HG03469 (cell line): ENCODE results near the gene RABL6.
"Not testable (repeated sequence)": the region's sequence is repeated elsewhere in the genome, so short reads cannot be mapped to it uniquely, and the experiment has no call there.

Source experiments
- ATAC-seq: cut with Tn5 transposase; IDR thresholded peaks from one replicate; pipeline ENCODE4 v1.9.1; 2021; ENCODE audit warnings: mild to moderate bottlenecking, moderate library complexity, moderate number of reproducible peaks; ENCODE audit not compliant: unreplicated experiment

RABL6 gene

DNA sequence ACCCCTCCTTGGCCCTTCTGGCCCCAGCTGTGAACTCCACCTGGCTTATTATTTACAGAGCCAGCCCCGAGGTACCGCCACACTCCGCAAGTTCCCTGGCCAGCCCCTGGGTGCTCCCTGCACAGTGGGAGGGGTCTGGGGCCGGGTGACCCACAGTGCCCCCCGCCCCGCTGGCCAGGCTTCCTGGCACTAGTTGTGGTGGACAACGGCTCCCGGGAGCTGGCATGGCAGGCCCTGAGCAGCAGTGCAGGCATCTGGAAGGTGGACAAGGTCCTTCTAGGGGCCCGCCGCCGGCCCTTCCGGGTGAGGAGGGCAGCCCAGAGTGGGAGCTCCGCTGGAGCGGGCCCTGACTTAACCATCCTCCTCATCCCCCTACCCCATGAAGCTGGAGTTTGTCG lies 48.3 kb downstream of the RABL6 start:
- ATAC-seq: no peak

- no peak for ATAC-seq
These were observed 48.9 kb downstream of the RABL6 start for GRCh38 chr9:136856541-136857141.

DNA sequence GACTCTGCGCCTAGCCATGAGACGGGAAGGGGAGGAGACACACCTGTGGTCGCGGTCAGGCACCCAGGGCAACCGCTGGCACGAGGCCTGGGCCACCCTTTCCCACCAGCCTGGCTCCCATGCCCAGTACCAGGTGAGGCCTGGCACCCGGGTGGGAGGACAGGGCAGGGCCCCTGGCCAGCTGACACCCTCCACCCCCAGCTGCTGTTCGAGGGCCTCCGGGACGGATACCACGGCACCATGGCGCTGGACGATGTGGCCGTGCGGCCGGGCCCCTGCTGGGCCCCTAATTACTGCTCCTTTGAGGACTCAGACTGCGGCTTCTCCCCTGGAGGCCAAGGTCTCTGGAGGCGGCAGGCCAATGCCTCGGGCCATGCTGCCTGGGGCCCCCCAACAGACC lies 49.4 kb downstream of the RABL6 start:
- no peak for ATAC-seq

DNA sequence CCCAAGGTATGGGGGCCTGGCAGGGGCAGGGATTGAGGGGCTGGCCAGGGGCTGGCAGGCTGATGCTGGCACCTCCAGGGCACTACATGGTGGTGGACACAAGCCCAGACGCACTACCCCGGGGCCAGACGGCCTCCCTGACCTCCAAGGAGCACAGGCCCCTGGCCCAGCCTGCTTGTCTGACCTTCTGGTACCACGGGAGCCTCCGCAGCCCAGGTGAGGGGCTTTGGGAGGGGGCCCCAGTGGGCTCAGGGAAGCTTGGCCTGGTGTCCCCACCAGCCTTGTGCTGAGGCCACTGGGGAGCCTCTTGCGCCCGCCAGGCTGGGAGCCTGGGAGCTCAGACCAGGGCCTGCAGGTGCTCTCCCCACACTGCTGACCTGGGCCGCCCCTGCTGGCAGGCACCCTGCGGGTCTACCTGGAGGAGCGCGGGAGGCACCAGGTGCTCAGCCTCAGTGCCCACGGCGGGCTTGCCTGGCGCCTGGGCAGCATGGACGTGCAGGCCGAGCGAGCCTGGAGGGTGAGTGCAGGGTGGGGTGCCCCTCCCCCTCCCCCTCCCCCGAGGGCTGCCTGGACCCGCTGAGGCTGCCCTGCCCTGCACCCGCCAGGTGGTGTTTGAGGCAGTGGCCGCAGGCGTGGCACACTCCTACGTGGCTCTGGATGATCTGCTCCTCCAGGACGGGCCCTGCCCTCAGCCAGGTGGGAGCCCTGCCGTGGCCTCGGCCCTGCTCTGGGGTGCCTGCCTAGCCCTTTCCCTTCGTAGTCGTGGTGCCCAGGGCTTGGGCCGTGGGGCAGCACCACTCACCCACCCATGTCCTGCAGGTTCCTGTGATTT lies 50.0 kb downstream of the RABL6 start:
- no peak for ATAC-seq

DNA sequence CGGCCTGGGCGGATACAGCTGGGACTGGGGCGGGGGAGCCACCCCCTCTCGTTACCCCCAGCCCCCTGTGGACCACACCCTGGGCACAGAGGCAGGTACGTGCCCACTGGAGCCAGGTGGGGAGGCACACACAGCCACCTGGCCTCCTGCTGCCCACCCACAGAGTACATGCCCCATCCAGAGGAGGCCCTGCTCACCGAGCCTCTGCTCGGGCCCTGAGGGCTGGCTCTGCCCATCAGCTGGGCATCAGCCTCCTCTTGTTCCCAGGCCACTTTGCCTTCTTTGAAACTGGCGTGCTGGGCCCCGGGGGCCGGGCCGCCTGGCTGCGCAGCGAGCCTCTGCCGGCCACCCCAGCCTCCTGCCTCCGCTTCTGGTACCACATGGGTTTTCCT lies 50.7 kb downstream of the RABL6 start:
- ATAC-seq: no peak

GRCh38 chr9:136858844-136859757 lies 51.4 kb downstream of the RABL6 start:
- ATAC-seq: no peak

DNA sequence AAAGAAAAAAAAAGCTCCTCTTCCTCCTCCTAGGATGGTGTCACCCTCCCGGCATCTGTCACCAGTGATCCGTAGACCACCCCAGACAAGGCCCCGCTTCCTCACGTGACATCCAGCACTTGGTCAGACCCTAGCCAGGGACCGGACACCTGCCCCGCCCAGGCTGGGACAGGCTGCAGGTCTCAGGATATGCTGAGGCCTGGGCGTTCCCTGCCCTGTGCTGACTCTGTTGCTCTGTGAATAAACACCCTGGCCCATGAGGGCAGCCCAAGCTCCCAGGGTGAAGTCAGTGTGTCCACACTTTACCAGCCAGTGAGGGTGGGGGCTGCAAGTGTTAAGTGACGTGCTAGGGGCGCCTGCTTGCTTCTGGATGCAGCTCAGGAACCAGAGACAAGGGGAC lies 52.8 kb downstream of the RABL6 start:
- ATAC-seq: no peak

DNA sequence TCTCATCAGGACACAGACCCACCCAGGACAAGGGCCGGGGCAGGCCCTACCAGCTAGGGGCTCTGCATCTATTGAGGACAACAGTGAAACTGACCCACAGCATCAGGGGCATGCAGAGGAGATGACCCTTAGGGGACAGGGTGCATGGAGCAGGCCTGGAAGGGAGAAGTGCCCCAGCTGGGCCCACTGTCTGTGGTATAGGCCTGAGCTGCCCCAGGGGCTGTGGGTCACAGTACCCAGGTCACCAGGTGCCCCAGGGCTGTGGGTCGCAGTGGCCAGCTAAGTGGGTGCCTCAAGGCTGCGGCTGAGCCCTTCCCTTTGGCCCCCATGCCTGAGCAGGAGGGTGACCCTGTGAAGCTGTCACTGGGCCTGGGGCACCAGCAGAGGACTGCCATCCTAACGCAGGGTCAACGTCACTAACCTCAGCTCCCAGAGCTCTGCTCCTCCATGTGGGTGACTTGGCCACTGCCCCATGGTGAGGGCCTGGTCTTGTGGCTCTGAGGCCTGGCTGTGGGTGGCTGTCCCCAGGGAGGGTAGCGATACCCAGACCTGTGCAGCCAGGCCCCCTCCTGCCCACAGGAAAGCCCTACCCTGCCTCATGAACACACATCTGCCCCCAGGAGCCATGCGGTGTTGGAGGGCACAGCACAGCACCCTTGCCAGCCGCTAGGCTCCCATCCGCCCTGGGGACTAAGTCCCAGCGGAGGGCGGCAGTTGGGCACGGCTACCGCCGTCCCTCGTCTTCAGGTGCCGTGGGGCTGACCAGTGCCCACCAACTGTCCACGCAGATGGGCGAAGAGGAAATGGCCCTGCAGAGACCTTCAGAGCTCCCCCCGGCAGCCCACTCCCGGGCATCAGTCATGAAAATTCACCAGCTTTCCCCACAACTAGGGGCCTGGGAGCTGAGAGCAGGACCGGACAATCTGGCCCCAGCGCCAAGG lies 53.5 kb downstream of the RABL6 start:
- ATAC-seq: no peak

GRCh38 chr9:136861874-136862457 lies 54.2 kb downstream of the RABL6 start:
- ATAC-seq: no peak

GRCh38 chr9:136862849-136863622 lies 55.3 kb downstream of the RABL6 start:
- ATAC-seq: no peak

DNA sequence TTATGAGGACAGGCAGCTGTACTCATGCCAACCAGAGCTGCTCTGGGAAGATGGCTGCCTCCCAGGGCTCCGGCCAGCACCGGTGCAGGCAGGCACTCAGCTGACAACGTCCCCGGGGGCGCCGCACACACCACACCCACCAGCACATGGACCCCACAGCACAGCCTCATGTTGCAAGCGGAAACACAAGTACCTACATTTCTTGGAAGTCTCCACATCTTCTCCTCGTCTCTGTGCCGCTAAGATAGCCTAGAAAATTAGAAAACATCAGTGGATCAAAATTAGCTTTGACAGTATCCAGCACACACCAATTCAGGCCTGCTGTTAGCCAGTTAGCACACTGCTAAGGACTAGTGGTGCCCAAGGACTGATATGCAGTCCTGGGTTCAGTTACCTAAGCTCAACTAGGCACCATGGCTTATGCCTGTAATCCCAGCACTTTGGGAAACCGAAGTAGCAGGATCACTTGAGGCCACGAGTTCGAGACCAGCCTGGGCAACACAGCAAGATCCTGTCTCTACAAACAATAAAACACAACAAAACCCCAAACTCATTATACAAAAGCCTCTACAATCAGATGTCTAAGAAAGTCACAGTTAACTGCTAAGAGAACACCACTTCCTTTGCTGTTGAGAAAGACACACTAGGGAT lies 56.0 kb downstream of the RABL6 start:
- no peak for ATAC-seq

- ATAC-seq: no peak
These were observed 57.5 kb downstream of the RABL6 start for GRCh38 chr9:136865041-136865767.

GRCh38 chr9:136865768-136866103 lies 58.0 kb downstream of the RABL6 start:
- no peak for ATAC-seq

DNA sequence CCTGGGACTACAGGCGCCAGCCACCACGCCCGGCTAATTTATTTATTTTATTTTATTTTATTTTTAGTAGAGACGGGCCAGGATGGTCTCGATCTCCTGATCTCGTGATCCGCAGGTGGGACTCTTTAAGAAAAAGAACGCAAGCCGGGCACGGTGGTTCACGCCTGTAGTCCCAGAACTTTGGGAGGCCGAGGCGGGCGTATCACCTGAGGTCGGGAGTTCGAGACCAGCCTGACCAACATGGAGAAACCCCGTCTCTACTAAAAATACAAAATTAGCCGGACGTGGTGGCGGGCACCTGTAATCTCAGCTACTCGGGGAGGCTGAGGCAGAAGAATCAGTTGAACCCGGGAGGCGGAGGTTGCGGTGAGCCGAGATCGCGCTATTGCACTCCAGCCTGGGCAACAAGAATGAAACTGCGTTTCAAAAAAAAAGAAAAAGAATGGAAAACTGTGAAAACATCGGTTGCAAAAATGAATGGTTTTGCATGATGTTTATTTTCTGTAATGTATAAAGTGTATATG lies 59.2 kb downstream of the RABL6 start:
- ATAC-seq: not testable (repeated sequence)

DNA sequence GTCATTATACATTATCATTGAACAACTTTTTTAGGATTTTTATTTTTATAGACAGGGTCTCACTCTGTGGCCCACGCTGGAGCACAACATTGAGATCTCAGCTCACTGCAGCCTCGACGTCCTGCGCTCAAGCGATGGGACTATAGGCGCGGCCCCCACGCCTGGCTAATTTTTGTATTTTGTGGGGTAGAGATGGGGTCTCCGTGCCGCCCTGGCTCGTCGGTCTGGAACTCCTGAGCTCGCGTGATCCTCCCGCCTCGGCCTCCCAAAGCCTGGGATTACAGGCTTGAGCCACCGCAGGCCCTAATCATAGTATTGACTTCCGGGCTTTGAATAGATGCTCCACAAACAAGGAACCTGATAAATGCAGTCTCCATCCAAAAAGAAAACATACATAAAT lies 59.7 kb downstream of the RABL6 start:
- no peak for ATAC-seq

DNA sequence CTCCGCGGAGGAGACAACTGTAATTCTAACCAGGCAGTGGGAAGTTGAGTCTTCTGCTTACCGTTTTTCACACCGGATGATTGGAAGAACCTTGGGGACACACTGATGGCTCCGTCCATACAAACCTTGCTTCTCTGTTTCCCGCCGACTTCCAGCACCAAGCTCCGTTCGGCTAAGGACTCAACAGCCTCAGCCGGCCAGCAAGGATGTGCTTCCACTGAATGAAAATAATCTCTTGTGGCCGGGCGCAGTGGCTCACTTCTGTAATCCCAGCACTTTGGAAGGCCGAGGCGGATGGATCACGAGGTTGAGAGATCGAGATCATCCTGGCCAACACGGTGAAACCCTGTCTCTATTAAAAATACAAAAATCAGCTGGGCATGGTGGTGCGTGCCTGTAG lies 60.2 kb downstream of the RABL6 start:
- no peak for ATAC-seq

DNA sequence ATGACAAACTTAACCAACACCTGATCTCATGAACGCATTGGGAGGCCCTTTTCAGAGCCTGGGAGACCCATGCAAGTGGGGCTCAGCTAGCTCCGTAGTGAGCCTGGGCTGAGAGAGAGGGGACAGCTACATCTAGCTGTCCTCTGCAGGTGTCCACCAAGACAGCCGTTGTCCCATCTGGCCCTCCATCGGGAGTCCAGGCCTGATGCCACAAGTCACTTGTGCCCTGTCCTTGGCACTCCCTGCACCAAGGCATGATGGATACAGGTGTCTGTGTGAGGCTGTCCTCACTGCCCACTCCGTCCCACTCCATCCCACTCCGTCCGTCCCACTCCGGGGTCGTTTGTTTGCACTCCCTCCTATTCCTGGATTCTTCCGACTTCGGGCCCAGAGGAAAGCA lies 60.9 kb downstream of the RABL6 start:
- ATAC-seq: no peak

- not testable (repeated sequence) for ATAC-seq
These were observed 61.9 kb downstream of the RABL6 start for GRCh38 chr9:136869611-136870010.
